NCI-H1105 treated with DMSO at 0.1 percent for 48 hours (cell line): Measurements from ENCODE around the gene SNX1.
"Not testable (repeated sequence)": the region's sequence is repeated elsewhere in the genome, so short reads cannot be mapped to it uniquely, and the experiment has no call there.

Experiments used
- DNase-seq: peaks from one replicate; lab custom pipeline; 2025; lab: John Stamatoyannopoulos, UW

SNX1 gene

GRCh38 chr15:64072812-64073211 lies 23.0 kb upstream of the SNX1 start:
- DNase-seq = no peak

GRCh38 chr15:64073496-64073895 lies 22.3 kb upstream of the SNX1 start:
- DNase-seq = not testable (repeated sequence)

- DNase-seq = no peak
Measured at GRCh38 chr15:64082757-64083156, 13.0 kb upstream of the SNX1 start.

- no peak for DNase-seq
Measured at GRCh38 chr15:64089543-64090280, 6.1 kb upstream of the SNX1 start.

- no peak for DNase-seq
Measured at GRCh38 chr15:64090527-64090926, 5.3 kb upstream of the SNX1 start.

- no peak for DNase-seq
Measured at GRCh38 chr15:64092075-64092820, 3.5 kb upstream of the SNX1 start.

GRCh38 chr15:64092864-64093626 lies 2.7 kb upstream of the SNX1 start:
- peak; percentile 63 for DNase-seq

- peak; percentile 100 for DNase-seq
Measured at GRCh38 chr15:64093627-64094417, 2.0 kb upstream of the SNX1 start, which contains the start of gene CIAO2A. CIAO2A (minus strand) TSS chr15:64093838; CDS start chr15:64093768, 70 bp downstream.

GRCh38 chr15:64095431-64095794 lies 369 bp upstream of the SNX1 start:
- DNase-seq = no peak

- peak; percentile 8 for DNase-seq
Measured at GRCh38 chr15:64096668-64097384, 1.0 kb downstream of the SNX1 start.

- no peak for DNase-seq
Measured at GRCh38 chr15:64099379-64099778, 3.6 kb downstream of the SNX1 start.

GRCh38 chr15:64100958-64101357 lies 5.2 kb downstream of the SNX1 start:
- no peak for DNase-seq

GRCh38 chr15:64102497-64102896 lies 6.7 kb downstream of the SNX1 start:
- no peak for DNase-seq

- no peak for DNase-seq
Measured at GRCh38 chr15:64105113-64105704, 9.4 kb downstream of the SNX1 start.

- DNase-seq = no peak
Measured at GRCh38 chr15:64107337-64107736, 11.6 kb downstream of the SNX1 start.

GRCh38 chr15:64110108-64110701 lies 14.4 kb downstream of the SNX1 start:
- DNase-seq = not testable (repeated sequence)

- DNase-seq = no peak
Measured at GRCh38 chr15:64110950-64111678, 15.3 kb downstream of the SNX1 start.

- no peak for DNase-seq
Measured at GRCh38 chr15:64111679-64112050, 15.9 kb downstream of the SNX1 start.

- no peak for DNase-seq
Measured at GRCh38 chr15:64112073-64112772, 16.4 kb downstream of the SNX1 start.
